SU-DHL-6 (cell line): ENCODE data around the gene LAD1.

Experiments used
- H2AFZ ChIP-seq: fragments of 200-600 bp; sonication (generic); 2 replicates; pipeline ENCODE4 v1.6.1; 2014; ENCODE audit warnings: low read depth, mild to moderate bottlenecking, moderate library complexity, mixed read lengths, antibody characterized with exemption, low read length; ENCODE audit not compliant: severe bottlenecking
- H3F3A ChIP-seq: fragments of 200-600 bp; shearing (Covaris generic); 2 replicates; pipeline ENCODE4 v1.6.0; 2016; ENCODE audit warnings: antibody characterized with exemption, mild to moderate bottlenecking; ENCODE audit not compliant: insufficient read depth
- H3K27ac ChIP-seq: fragments of 200-600 bp; sonication (generic); 2 replicates; pipeline ENCODE4 v1.5.1; 2016; ENCODE audit warnings: low read depth, mild to moderate bottlenecking, low read length, moderate library complexity, mixed read lengths
- H3K27me3 ChIP-seq: fragments of 200-600 bp; sonication (generic), shearing (Covaris generic); 2 replicates; pipeline ENCODE4 v1.6.0; 2014; ENCODE audit warnings: mild to moderate bottlenecking, low read length
- H3K36me3 ChIP-seq: fragments of 200-600 bp; sonication (generic); 2 replicates; pipeline ENCODE4 v1.6.1; 2014; ENCODE audit warnings: mild to moderate bottlenecking, low read length, mixed read lengths
- H3K4me2 ChIP-seq: fragments of 300-600, 200-600 bp; shearing (Covaris generic), sonication (generic); 2 replicates; pipeline ENCODE4 v1.6.0; 2014; ENCODE audit warnings: low read length, low read depth, mild to moderate bottlenecking; ENCODE audit not compliant: poor library complexity, severe bottlenecking
- H3K4me3 ChIP-seq: fragments of 200-600 bp; sonication (generic); 2 replicates; pipeline ENCODE4 v1.5.1; 2014; ENCODE audit warnings: antibody characterized with exemption, low read length, mild to moderate bottlenecking, mixed read lengths; ENCODE audit not compliant: insufficient read depth, poor library complexity, severe bottlenecking
- H3K79me2 ChIP-seq: fragments of 200-600 bp; sonication (generic); 2 replicates; pipeline ENCODE4 v1.6.1; 2014; ENCODE audit warnings: mild to moderate bottlenecking, low read length, moderate library complexity; ENCODE audit not compliant: insufficient read depth
- H3K9ac ChIP-seq: fragments of 200-600 bp; sonication (generic); 2 replicates; pipeline ENCODE4 v1.7.0; 2014; ENCODE audit warnings: mild to moderate bottlenecking, low read length
- H3K9me2 ChIP-seq: fragments of 200-600 bp; sonication (generic); replicated peaks from 2 replicates; pipeline ENCODE4 v1.6.1; 2014; ENCODE audit warnings: low read length; ENCODE audit not compliant: insufficient read depth
- H3K9me3 ChIP-seq: fragments of 200-600 bp; sonication (generic); 2 replicates; pipeline ENCODE4 v1.6.1; 2014; ENCODE audit warnings: low read length, mixed read lengths; ENCODE audit not compliant: insufficient read depth
- H4K20me1 ChIP-seq: fragments of 200-600 bp; sonication (generic); 2 replicates; pipeline ENCODE4 v1.6.1; 2014; ENCODE audit warnings: low read depth, mild to moderate bottlenecking, antibody characterized with exemption, low read length, moderate library complexity, mixed read lengths
- CTCF ChIP-seq: fragments of 200-600 bp; sonication (generic); IDR thresholded peaks from one replicate; pipeline ENCODE4 v1.5.1; 2017; ENCODE audit warnings: antibody characterized with exemption, mild to moderate bottlenecking, low read length, moderate library complexity; ENCODE audit not compliant: insufficient read depth, poor library complexity, severe bottlenecking
- EZH2phosphoT487 ChIP-seq: fragments of 200-600 bp; sonication (generic), shearing (Covaris generic); conservative IDR thresholded peaks from 2 replicates; pipeline ENCODE4 v1.6.1; 2018; ENCODE audit warnings: mild to moderate bottlenecking, antibody characterized with exemption, low read length, moderate library complexity, mixed read lengths

Gene LAD1

GRCh38 chr1:201386208-201386607 is 12.9 kb downstream of the LAD1 start:
- Histone ChIP-seq H2AFZ (no peak overlapping the region), H3K9me3 (no peaks in the 10 kb centered on the region), H3K27ac (no peak overlapping the region), H3K27me3 (no peaks in the 10 kb centered on the region), H3K79me2 (no peaks in the 10 kb centered on the region), H4K20me1 (no peaks in the 10 kb centered on the region), H3K4me3 (no peak overlapping the region), H3K4me2 (no peak overlapping the region), H3K36me3 (no peaks in the 10 kb centered on the region), H3K9ac (no peak overlapping the region), H3K9me2 (no peaks in the 10 kb centered on the region), H3F3A (no peaks in the 10 kb centered on the region)
- TF ChIP-seq EZH2phosphoT487, result no peak
- no peak for TF ChIP-seq CTCF

GRCh38 chr1:201385299-201385891 is 13.7 kb downstream of the LAD1 start:
- TF ChIP-seq CTCF (peak; percentile 70), EZH2phosphoT487 (no peak)
- no peaks in the 10 kb centered on the region for H3K36me3 ChIP-seq
- H3K4me3 ChIP-seq, result no peak overlapping the region
- H3K79me2 ChIP-seq, result no peaks in the 10 kb centered on the region
- no peak overlapping the region for H3K9ac ChIP-seq
- no peaks in the 10 kb centered on the region for H3K9me2 ChIP-seq
- no peaks in the 10 kb centered on the region for H4K20me1 ChIP-seq
- H3K27ac ChIP-seq, result no peak overlapping the region
- no peaks in the 10 kb centered on the region for H3K27me3 ChIP-seq
- no peak overlapping the region for H3K4me2 ChIP-seq
- no peaks in the 10 kb centered on the region for H3K9me3 ChIP-seq
- H3F3A ChIP-seq, result no peaks in the 10 kb centered on the region
- H2AFZ ChIP-seq, result no peak overlapping the region

DNA sequence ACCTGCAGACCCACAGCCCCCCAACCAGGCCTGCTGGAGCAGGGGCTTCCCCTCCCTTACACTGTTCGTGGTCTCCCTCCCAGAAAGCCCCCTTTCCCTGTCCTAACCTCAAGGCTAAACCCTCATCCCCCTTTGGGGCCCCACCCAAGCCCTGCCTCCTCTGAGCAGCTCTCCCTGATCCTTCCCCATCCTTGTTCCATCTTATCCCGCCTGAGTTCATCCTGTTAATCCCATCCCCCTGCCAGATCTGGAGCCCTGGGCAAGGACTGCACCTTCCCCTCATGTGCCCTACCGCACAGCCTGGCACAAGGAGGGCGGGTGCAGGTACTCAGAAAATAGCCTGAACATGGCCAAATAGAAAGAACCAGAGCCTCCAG is 14.7 kb downstream of the LAD1 start:
- Histone ChIP-seq H3K4me2 (no peak overlapping the region), H3K4me3 (no peak overlapping the region), H3F3A (no peaks in the 10 kb centered on the region), H2AFZ (no peak overlapping the region), H4K20me1 (no peaks in the 10 kb centered on the region), H3K9me2 (no peaks in the 10 kb centered on the region), H3K27ac (no peak overlapping the region), H3K9ac (no peak overlapping the region), H3K9me3 (no peaks in the 10 kb centered on the region), H3K36me3 (no peaks in the 10 kb centered on the region), H3K79me2 (no peaks in the 10 kb centered on the region), H3K27me3 (no peaks in the 10 kb centered on the region)
- no peak for TF ChIP-seq CTCF
- no peak for TF ChIP-seq EZH2phosphoT487
